Mammary microvascular endothelial cell (primary cell): ENCODE measurements around the gene STYX. TPM values are rescaled to one million over a fixed set of nuclear protein-coding genes. Genes with fewer than 3 reads are reported as not detected.

Experiments
- total RNA-seq: library from RNA; depleted of rRNA; stranded (reverse); fragments of >200 nt; gene quantifications from 2 replicates; pipeline ENCODE4 v1.2.3, GENCODE V29; 2015

Gene STYX
- total RNA-seq, result 21.0 and 21.5 TPM in 2 replicates

DNA sequence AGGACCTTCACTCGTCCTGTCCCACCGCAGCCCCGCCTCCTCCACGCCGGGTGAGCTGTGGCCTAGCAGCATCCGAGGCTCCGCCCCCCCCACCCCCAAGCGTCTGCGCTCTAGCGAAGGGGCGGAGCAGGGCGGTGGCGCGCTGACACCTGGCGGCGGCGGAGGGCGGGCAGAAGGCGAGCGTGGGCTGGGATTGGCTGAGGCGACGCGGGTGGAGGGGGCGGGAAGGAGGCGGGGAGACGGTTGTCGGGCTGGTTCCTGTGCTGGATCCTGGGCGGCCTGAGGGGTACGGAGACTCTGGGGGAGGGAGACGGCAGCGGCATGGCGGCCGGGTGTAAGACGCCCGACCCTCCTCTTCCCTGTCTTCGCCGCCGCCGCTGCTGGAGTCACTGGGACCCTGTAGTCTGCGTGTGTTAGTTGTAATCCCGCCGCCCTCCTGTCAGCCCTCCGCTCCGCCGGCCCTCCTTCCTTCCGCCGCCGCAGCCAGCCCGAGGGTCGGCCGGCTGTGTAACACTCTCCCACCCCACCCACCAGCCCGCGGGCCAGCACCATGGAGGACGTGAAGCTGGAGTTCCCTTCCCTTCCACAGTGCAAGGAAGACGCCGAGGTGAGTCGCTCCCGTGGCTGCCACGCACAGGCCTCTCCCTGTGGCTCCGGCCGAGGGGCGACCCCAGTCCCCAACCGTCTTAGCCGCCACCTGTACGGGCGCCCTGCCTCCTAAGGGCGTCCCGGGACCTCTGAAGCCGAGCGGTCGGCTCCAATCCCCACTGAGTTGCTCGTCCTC lies at the start of gene STYX:
STYX (plus strand) TSS at position 242 of the 784 bp plus-strand sequence; CDS start at position 551, 309 bp downstream.

GRCh38 chr14:52695481-52696091 lies 34.4 kb upstream of the STYX start, which contains the start of gene ERO1A:
Gene ERO1A (minus strand): TSS chr14:52695558. CDS start chr14:52695481, 77 bp downstream.

DNA sequence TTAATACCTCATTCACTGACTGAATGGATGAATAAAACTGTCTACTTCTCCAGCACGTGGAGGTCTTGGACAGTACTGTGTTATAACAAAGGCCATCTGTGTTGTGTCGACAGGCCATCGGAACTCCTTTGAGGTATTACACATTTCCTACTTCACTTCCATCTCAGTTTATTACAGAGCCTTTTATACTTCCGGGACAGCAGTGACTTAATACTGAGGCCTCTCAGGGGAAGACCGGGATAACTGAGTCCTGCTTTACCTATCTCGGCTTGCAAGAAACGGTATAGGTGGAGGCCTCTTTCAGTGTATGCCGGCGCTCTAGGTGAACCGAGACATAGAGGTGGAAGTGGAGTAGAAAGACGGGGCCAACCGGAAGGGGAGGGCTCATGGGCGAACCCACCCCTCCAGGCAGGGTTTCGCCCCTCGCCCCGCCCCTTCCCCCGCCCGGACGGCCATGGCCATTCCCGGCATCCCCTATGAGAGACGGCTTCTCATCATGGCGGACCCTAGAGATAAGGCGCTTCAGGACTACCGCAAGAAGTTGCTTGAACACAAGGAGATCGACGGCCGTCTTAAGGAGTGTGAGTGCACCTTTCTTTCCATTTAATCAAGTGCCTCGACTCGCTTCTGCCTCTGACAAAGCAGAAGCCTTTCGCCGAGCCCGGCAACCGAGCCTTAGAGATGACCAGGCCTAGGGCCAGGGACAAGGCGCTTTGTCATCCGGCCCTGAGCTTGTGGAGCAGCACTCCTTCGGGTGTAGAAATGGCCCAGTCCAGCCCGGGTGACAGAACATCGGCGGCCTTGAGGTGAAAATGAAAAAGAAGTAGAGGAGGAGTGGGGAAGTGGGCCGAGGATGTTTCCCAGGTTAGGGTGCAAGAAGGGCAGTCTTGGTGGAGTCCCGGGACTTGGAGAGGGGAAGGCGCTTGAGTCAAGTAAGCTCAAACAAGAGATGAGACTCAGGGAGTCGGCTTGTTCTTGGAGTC lies 23.0 kb upstream of the STYX start, which contains the start of gene PSMC6:
PSMC6 (plus strand) TSS at position 477 of the 983 bp plus-strand sequence; CDS start at position 497, 20 bp downstream.

GRCh38 chr14:52791223-52792096 lies 61.5 kb downstream of the STYX start, which contains the start of gene GNPNAT1:
Gene GNPNAT1 (minus strand): TSS chr14:52791607. CDS start chr14:52784650, 6,957 bp downstream.

Other genes with a start within 250 kb of the STYX start
- 3.2 and 4.1 TPM in 2 replicates for gene TXNDC16, start 177.7 kb upstream of the STYX start, total RNA-seq
- gene GPR137C, start 177.3 kb upstream of the STYX start, total RNA-seq, result 0.87 and 1.0 TPM in 2 replicates
- 80.6 and 91.5 TPM in 2 replicates for gene ERO1A, start 34.6 kb upstream of the STYX start, total RNA-seq
- 90.7 and 93.6 TPM in 2 replicates for gene PSMC6, start 23.0 kb upstream of the STYX start, total RNA-seq
- 38.3 and 39.8 TPM in 2 replicates for gene GNPNAT1, start 61.4 kb downstream of the STYX start, total RNA-seq
- gene FERMT2, start 220.9 kb downstream of the STYX start, total RNA-seq, result 115 and 121 TPM in 2 replicates